ENCODE measurements around the gene AFF2.

The AFF2 gene

DNA sequence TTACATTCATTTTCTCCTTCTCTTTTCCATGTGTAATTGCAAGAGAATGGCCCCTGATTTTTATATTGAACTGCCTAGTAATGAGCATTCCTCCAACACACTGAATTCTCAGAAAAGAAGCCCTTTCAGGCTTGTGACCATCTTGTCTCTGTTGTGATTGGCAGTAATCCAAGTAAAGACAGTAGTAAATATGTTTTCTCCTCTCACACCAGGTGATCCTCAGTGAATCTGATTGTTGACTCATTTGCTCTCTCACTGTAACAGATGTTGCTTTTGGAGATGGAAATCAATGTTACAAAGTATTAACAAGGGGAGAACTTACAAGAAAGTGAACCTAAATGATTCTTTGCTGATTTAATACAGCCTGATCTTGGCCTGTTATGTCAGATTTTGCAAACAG lies 271.0 kb downstream of the AFF2 start:
- DNase-seq, result no peak

DNA sequence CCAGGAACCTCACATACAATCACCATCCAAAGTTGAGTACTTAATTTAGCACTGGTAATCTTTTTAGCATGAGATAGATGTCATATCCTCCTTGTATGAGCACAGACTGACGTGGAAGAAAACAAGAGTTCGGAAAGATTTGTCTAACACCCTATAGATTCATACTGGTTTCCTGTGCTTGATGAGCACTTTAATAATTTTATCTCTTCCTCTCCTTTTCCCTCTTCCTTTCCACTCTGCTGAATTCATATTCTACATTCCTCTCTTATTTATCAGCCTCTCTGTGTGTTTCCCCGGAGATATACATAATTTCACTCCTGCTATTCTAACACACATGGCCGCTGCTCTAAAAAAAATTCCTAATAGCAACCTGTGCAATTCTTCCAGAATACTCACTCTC lies 273.9 kb downstream of the AFF2 start:
- DNase-seq, result no peak

GRCh38 chrX:148784137-148784536 lies 283.7 kb downstream of the AFF2 start:
- DNase-seq, result no peak

DNA sequence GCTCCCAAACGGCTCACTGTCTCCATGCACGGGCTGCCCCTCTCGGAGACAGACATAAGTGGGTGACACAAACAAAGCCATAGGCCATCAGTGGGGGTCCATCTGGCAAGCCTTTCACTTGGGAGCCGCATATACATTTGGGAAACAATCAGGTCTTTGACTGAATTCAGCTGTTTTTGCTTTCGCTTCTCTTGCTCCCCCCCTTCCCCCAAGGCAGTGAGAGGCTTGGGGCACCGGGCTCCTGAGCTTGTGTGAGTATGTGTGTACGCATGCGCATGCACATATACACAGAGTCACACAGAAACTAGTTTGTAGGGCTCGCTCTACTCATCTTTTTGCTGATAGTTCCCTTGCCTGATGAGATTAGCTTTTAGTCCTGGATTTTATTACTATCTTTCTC lies 284.4 kb downstream of the AFF2 start:
- no peak for DNase-seq

- DNase-seq, result no peak
Observed at GRCh38 chrX:148785256-148785655, 284.8 kb downstream of the AFF2 start.

DNA sequence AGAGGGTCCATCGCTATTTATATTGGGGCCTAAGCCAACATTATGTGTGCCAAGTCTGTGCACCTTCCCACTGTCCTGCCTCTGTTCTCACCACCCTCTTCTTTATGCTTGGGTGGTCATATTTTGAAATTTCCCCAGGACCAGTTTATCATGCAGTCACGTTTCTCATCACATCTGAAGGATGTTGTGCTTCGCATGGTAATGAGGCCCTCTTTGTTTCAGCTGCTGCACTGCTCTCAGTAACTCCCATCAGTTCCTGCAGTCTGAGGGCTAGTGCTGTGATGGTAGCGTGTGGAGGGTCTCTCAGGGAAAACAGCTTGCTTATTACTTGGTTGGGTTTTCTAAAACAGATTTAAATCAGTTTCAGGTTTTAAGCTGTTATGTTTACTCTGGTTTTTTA lies 288.0 kb downstream of the AFF2 start:
- DNase-seq, result no peak

GRCh38 chrX:148794350-148794749 lies 293.9 kb downstream of the AFF2 start:
- DNase-seq, result no peak

GRCh38 chrX:148804579-148805355 lies 304.4 kb downstream of the AFF2 start:
- no peak for DNase-seq

DNA sequence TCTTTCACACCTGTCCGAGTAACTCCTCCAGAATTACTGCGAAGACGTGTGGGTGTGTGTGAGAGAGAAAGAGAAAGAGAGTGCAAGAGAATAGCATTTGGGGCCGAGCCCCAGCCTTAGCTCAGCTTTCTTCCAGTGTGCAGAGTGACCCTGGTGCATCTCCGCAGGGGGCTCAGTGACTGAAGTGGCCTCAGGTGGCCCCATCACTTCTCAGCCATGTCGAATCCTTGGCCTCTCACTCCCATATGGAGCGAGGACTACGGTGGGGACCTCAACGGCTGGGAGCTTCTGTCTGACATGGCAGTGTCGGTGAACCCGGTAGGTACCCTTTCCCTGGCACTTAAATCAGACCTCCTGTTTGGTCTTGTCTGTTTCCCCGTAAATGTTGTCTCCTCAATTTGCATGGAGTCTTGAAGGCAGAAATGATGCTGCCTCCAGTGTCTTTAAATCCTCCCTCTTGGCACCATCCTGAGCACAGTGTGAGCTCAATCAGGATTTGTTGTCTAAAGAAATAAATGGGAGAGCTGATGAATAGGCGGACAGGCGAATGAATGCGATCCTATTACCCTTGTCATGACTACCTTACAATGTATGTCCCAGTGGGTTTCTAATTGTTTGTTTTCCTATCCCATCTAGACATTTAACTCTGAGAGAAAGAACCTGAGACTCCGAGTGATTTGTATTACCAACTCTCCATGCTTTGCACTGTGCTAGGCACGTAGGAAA lies 305.9 kb downstream of the AFF2 start:
- no peak for DNase-seq

- no peak for DNase-seq
Observed at GRCh38 chrX:148808833-148809232, 308.4 kb downstream of the AFF2 start.

DNA sequence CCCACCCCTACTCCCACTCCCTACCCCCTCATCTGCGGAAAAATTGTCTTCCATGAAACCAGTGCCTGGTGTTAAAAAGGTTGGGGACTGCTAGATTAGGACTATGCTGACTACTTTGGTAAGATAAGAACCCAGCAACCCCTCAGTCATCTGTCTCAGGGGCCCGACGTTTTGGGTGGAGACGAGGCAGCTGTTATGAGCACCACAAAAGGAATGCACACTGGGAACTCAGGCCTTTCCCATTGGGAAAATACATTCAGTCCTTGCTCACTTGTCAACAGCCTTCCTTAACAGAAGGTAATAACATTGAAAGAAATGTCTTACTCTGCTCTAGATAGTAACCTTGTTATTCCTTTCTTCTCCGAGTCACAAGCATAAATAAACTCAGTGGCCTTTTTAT lies 310.8 kb downstream of the AFF2 start:
- DNase-seq, result no peak

GRCh38 chrX:148813422-148813821 lies 313.0 kb downstream of the AFF2 start:
- DNase-seq, result no peak

- DNase-seq, result no peak
Observed at GRCh38 chrX:148813967-148814366, 313.6 kb downstream of the AFF2 start.

DNA sequence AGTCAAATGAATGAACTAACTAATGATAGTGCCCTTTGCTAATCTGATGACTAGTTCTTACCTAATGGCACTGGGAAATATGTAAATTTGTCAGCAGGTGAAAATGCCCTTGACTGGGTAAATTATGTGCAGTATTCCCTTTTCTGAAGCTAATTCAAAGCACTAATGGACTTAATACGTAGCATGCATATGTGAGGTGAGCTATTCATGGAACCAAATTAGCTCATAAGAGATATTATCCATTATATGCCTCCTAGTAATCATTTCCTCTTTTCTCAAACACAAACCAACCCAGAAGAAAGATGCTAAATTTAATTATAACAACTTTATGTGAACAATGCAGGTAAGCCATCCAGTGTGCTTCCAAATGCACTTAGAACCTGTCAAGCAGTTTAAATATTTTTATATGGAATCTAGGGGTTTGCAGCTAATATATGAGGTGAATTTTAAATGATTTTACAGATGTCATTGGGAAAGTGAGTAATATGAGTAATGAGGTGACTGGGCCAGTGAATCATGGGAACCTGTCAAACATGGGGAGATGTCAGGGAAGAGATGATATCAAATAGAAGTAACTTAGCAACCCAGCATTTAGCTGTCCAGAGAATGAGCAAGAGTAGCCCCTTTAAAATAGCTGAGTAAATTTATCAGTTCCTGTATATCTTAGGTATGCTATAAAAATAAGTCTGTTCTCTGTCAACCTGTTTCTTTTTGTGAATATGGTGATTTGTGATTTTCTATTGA lies 315.0 kb downstream of the AFF2 start:
- DNase-seq, result no peak

- no peak for DNase-seq
Observed at GRCh38 chrX:148823986-148824385, 323.6 kb downstream of the AFF2 start.

- DNase-seq, result no peak
Observed at GRCh38 chrX:148825696-148826095, 325.3 kb downstream of the AFF2 start.

GRCh38 chrX:148836741-148837140 lies 336.3 kb downstream of the AFF2 start:
- no peak for DNase-seq

- no peak for DNase-seq
Observed at GRCh38 chrX:148850631-148851030, 350.2 kb downstream of the AFF2 start.

GRCh38 chrX:148854306-148854705 lies 353.9 kb downstream of the AFF2 start:
- no peak for DNase-seq

DNA sequence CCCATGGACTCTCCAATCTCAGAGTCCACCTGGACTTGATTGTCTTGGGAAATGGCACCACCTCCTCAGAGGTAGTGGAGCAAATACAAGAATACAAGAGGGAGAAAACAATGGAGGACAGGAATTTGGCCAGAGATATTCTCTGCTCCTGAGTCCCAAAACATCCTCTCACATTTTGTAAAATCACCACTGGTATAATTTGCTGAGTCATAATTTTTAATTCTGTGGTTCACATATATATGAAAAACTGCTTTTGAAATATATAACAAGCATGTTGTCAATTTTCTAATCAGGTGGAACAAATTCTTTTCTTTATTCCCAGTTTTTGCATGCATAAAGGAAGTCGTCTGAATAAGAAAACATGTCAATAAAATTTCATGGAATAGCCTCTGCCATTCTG lies 356.1 kb downstream of the AFF2 start:
- no peak for DNase-seq

DNA sequence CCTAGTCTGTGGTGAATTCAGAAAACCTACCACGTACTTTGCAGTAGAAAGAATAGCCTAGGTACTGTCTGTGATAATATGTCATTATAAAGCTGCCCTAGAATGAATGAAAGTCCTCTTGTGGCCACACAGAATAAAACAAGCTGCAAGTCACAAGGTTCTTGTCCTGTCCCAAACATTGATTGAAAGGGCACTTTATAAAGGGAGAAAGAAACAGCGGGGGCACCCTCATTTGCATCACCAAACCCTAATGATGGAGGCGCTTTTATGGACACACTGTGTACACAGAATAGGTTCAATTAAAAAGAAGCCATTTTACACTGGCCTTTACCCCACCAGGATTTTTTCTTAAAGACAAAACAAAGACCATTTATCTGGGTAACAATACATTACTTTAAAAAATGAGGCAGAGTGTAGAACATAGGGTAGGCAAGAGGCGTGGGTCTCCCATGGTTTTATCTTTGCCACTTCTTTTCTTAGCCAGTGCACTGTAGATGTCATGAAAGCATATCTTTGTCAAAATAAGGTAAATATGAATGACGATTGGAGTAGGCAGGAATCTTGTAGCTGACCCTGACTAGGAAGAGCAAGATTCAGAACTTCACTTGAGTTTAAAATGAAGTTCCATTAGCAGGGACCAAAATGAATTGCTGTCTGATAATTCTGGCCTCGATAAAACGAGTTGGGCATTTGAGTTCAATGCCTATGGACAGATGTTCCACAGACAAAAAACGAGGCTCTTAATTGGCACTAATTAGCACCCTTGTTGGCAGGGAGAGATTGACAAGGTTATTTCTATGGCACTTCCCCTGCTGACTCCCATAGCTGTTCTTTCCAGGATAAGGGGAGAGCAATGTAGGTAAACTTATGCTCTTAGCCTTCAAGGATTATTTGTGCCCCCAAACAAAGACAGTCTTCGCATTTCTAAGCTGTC lies 365.1 kb downstream of the AFF2 start:
- DNase-seq, result no peak

GRCh38 chrX:148867596-148867995 lies 367.2 kb downstream of the AFF2 start:
- DNase-seq, result no peak
